SH-SY5Y (cell line): ENCODE results near the gene EPS8L2.

ENCODE experiments used
- GATA2 ChIP-seq: IDR thresholded peaks from 2 replicates; pipeline ENCODE4 v1.6.1; 2011; ENCODE audit warnings: mild to moderate bottlenecking, low read depth, low read length
- GATA3 ChIP-seq: IDR thresholded peaks from 2 replicates; pipeline ENCODE4 v1.6.1; 2011; ENCODE audit warnings: low read depth, mild to moderate bottlenecking, low read length, moderate library complexity

DNA sequence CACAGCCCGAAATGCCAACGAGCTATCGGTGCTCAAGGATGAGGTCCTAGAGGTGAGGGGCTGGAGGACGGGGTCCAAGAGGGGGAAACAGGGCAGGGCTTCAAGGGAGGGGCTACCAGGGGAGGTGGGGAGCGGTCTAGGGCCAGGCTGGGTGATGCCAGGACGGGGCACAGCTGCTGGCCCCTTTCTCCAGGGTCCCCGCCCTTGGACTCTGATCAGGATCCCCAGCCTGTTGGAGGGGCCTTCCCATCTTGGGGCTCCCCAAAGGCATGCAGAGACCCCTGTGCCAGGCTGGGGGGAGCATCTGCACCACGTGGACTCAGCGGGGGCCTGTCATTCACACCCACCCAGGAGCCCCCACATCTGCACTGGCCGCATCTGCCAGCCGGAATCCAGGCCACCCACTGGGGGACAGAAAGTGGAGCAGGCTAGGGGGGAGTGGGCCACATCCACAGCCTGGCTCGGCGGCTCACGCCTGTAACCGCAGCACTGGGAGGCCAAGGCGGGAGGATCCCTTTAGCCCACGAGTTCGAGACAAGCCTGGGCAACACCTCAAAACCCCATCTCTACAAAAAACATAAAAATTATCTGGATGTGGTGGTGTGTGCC lies 18.9 kb downstream of the EPS8L2 start:
- no peak for TF ChIP-seq GATA2
- TF ChIP-seq GATA3, result no peak
